Measurements from ENCODE around the gene CRCP.

DNA sequence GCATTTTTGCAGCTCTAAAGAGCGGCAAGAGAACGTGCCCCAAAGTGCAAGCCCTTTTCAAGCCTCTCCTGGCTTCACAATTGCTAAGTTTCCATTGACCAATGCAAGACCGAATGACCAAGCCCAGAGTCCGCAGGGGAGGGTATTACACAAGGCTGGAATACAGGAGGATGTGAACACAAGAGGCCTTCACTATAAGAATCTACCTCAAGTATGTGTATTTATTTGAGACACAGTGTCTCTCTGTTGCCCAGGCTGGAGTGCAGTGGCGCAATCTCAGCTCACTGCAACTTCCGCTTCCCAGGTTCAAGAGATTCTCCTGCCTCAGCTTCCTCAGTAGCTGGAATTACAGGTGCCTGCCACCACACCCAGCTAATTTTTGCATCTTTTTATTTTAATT lies 68.3 kb downstream of the CRCP start:
- TF ChIP-seq, protein P1, sequence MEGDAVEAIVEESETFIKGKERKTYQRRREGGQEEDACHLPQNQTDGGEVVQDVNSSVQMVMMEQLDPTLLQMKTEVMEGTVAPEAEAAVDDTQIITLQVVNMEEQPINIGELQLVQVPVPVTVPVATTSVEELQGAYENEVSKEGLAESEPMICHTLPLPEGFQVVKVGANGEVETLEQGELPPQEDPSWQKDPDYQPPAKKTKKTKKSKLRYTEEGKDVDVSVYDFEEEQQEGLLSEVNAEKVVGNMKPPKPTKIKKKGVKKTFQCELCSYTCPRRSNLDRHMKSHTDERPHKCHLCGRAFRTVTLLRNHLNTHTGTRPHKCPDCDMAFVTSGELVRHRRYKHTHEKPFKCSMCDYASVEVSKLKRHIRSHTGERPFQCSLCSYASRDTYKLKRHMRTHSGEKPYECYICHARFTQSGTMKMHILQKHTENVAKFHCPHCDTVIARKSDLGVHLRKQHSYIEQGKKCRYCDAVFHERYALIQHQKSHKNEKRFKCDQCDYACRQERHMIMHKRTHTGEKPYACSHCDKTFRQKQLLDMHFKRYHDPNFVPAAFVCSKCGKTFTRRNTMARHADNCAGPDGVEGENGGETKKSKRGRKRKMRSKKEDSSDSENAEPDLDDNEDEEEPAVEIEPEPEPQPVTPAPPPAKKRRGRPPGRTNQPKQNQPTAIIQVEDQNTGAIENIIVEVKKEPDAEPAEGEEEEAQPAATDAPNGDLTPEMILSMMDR (optimal IDR thresholded peaks at IDR 0.05 in 1 of 3, IDR thresholded peaks at IDR 0.05 in 1 of 3, conservative IDR thresholded peaks at IDR 0.05 in 1 of 3; ENCODE audit: extremely low read depth in 1 of 3, insufficient read depth in 2 of 3, low read length in 3 of 3), result no peak
- TF ChIP-seq EZH2 (IDR thresholded peaks at IDR 0.05; ENCODE audit: low read length), result no peak

Data from keratinocyte (primary cell).